CD14-positive monocyte (primary cell): ENCODE measurements around the gene POLD2. TPM values are rescaled to one million over a fixed set of nuclear protein-coding genes. Genes with fewer than 3 reads are reported as not detected.

Experiments
- DNase-seq, 3 donors: peaks; one replicate each; pipeline ENCODE4 v3.0.0-alpha.2; 2011 to 2022
- H2AFZ ChIP-seq: 2 replicates; pipeline ENCODE4 v1.6.0; 2012; ENCODE audit warnings: mild to moderate bottlenecking, low read depth, low read length, inconsistent platforms; ENCODE audit not compliant: insufficient read depth, poor library complexity, severe bottlenecking
- H3K27ac ChIP-seq, 2 donors: 1 replicate in 1 of 2; 2 replicates in 1 of 2; pipeline ENCODE4 v1.5.1; 2012 to 2013; ENCODE audit warnings: low read length in 2 of 2, control low read depth in 1 of 2, inconsistent platforms in 1 of 2, low read depth in 1 of 2, mild to moderate bottlenecking in 1 of 2
- H3K27me3 ChIP-seq, 2 donors: one replicate each; pipeline versions ENCODE4 v1.6.0 to v1.6.1; 2011 to 2013; ENCODE audit warnings: low read length in 2 of 2; ENCODE audit not compliant: control insufficient read depth in 2 of 2, insufficient read depth in 2 of 2
- H3K36me3 ChIP-seq, 2 donors: replicated peaks in 1 of 2; 1 replicate in 1 of 2; 2 replicates in 1 of 2; pipeline versions ENCODE4 v1.5.1 to v1.6.1; 2012 to 2013; ENCODE audit warnings: low read length in 2 of 2, control low read depth in 1 of 2, inconsistent platforms in 1 of 2, mild to moderate bottlenecking in 1 of 2; ENCODE audit not compliant: insufficient read depth in 2 of 2, control insufficient read depth in 1 of 2
- H3K4me1 ChIP-seq, 2 donors: 1 replicate in 1 of 2; 2 replicates in 1 of 2; pipeline versions ENCODE4 v1.5.1 to v1.6.1; 2012 to 2013; ENCODE audit warnings: low read length in 2 of 2, control low read depth in 1 of 2, inconsistent platforms in 1 of 2, mild to moderate bottlenecking in 1 of 2, moderate library complexity in 1 of 2; ENCODE audit not compliant: insufficient read depth in 2 of 2, control insufficient read depth in 1 of 2
- H3K4me2 ChIP-seq: replicated peaks from 2 replicates; pipeline ENCODE3; 2012; ENCODE audit warnings: low read length, moderate library complexity, mild to moderate bottlenecking; ENCODE audit not compliant: poor library complexity, severe bottlenecking; ENCODE audit errors: extremely low read depth
- H3K4me3 ChIP-seq, 3 experiments: fragments of 200-600 bp in 1 of 3; sonication (generic) in 1 of 3; replicated peaks in 1 of 3; 1 replicate in 2 of 3; 2 replicates in 1 of 3; pipeline ENCODE4 v1.5.1; 2011 to 2013; ENCODE audit warnings: low read length in 3 of 3, mild to moderate bottlenecking in 3 of 3, control low read depth in 2 of 3, low read depth in 2 of 3, inconsistent platforms in 1 of 3, moderate library complexity in 1 of 3
- H3K79me2 ChIP-seq: 2 replicates; pipeline ENCODE4 v1.6.0; 2012; ENCODE audit warnings: mild to moderate bottlenecking, control low read depth, inconsistent platforms, low read length, moderate library complexity; ENCODE audit not compliant: insufficient read depth
- H3K9ac ChIP-seq: 2 replicates; pipeline ENCODE4 v1.6.0; 2017; ENCODE audit warnings: low read length, mild to moderate bottlenecking; ENCODE audit not compliant: insufficient read depth, poor library complexity, severe bottlenecking
- H3K9me3 ChIP-seq, 2 donors: replicated peaks in 1 of 2; 1 replicate in 1 of 2; 2 replicates in 1 of 2; pipeline versions ENCODE4 v1.5.1 to v1.6.1; 2012 to 2013; ENCODE audit warnings: low read length in 2 of 2, control low read depth in 1 of 2; ENCODE audit not compliant: control insufficient read depth in 1 of 2, insufficient read depth in 1 of 2
- H4K20me1 ChIP-seq: 2 replicates; pipeline ENCODE4 v1.6.0; 2012; ENCODE audit warnings: mild to moderate bottlenecking, low read length, control low read depth, moderate library complexity; ENCODE audit not compliant: insufficient read depth
- H3K27ac Mint-ChIP-seq, 7 donors: one replicate each; pipeline ENCODE4 v1.8.0; 2020; ENCODE audit warnings: mild to moderate bottlenecking in 7 of 7, mixed read lengths in 7 of 7, moderate library complexity in 6 of 7, inconsistent platforms in 2 of 7
- H3K27me3 Mint-ChIP-seq, 3 donors: one replicate each; pipeline ENCODE4 v1.8.0; 2021 to 2022; ENCODE audit warnings: low read depth in 3 of 3, mild to moderate bottlenecking in 3 of 3, mixed read lengths in 3 of 3, moderate library complexity in 3 of 3, inconsistent platforms in 1 of 3
- H3K36me3 Mint-ChIP-seq, 2 donors: one replicate each; pipeline ENCODE4 v1.8.0; 2020; ENCODE audit warnings: mixed read lengths in 2 of 2, inconsistent platforms in 1 of 2, mild to moderate bottlenecking in 1 of 2
- H3K4me1 Mint-ChIP-seq: one replicate; pipeline ENCODE4 v1.8.0; 2020; ENCODE audit warnings: mild to moderate bottlenecking, mixed read lengths
- H3K4me3 Mint-ChIP-seq, 2 donors: one replicate each; pipeline ENCODE4 v1.8.0; 2020; ENCODE audit warnings: mild to moderate bottlenecking in 2 of 2, mixed read lengths in 2 of 2, moderate library complexity in 1 of 2
- H3K9me3 Mint-ChIP-seq, 7 donors: one replicate each; pipeline ENCODE4 v1.8.0; 2020 to 2022; ENCODE audit warnings: mixed read lengths in 7 of 7, mild to moderate bottlenecking in 6 of 7, moderate library complexity in 6 of 7, inconsistent platforms in 2 of 7
- CTCF ChIP-seq: fragments of 200-600 bp; IDR thresholded peaks from one replicate; pipeline ENCODE4 v1.8.0; 2022; ENCODE audit warnings: antibody characterized with exemption, mild to moderate bottlenecking
- WGBS: methylation state at CpG from one replicate; pipeline ENCODE4 v1.1.5; 2013; ENCODE audit warnings: missing lambda C conversion rate; ENCODE audit not compliant: insufficient coverage; 5-methylcytosine and 5-hydroxymethylcytosine counted together
- intact Hi-C, 2 donors: fragments of 100-400 bp; cut with micrococcal nuclease; formaldehyde crosslinking; loops; one replicate each; pipeline versions ENCODE4 v1.15.0 to v1.15.1; 2023
- polyA plus RNA-seq, 3 donors: library from polyadenylated mRNA; depleted of rRNA in 1 of 3; unstranded in 2 of 3; stranded (reverse) in 1 of 3; fragments of 300-500 nt in 2 of 3; fragments of >200 nt in 1 of 3; fragmentation: Illumina TruSeq in 2 of 3; gene quantifications; 1 replicate in 2 of 3; 2 replicates in 1 of 3; pipeline ENCODE4 v1.2.3, GENCODE V29; 2012 to 2021

The POLD2 gene
- polyA plus RNA-seq, 3 donors: 24.1 to 27.1 (median 25.7) TPM

DNA sequence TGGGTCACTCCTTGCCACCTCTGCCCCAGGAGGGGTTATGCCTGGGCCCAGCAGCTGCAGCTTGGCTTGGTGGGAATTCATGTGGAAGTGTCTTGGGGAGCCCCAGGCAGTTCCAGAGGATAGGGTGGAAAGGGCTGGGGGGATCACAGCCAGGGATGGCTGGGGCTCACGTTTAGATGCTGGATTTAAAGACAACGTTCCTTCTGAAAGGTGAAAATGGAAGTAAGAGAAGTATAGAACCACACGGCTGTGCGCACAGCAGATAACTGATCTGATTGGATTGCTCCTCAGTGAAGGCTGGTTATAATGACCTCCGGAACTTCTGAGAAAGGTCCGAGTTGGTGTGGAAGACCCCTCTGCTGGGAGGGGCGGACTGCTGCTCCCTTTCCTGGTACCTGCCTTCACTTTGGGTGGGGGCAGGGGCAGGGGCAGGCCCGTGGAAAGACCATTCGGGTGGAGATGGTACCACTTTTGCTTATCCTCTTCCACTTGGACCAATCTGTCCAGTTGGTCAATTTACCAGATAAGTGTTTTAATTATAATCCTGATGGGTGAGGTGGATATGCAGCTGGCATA is 25.7 kb upstream of the POLD2 start:
- Mint-ChIP-seq H3K4me1 (peaks cover 14% of the 10 kb centered on the region), H3K4me3 (no peak overlapping the region), H3K27me3 (peaks cover 19 to 36% (median 35%) of the 10 kb centered on the region in 3 donors), H3K36me3 (no peaks in the 10 kb centered on the region), H3K27ac (no peak overlapping the region), H3K9me3 (peaks cover 0 to 9% (median 0%) of the 10 kb centered on the region in 7 donors)
- H3K36me3 ChIP-seq: no peaks in the 10 kb centered on the region
- H3K4me3 ChIP-seq: no peak overlapping the region
- H3K4me2 ChIP-seq: no peak overlapping the region
- H3K79me2 ChIP-seq: no peaks in the 10 kb centered on the region
- DNase-seq: no peak
- peaks cover 11 to 14% of the 10 kb centered on the region in 2 donors for H3K4me1 ChIP-seq
- H2AFZ ChIP-seq: no peak overlapping the region
- H3K27ac ChIP-seq: no peak overlapping the region
- H4K20me1 ChIP-seq: no peaks in the 10 kb centered on the region
- no peak for TF ChIP-seq CTCF
- H3K9ac ChIP-seq: no peak overlapping the region
- H3K9me3 ChIP-seq: peaks cover 0 to 3% of the 10 kb centered on the region in 2 donors
- intact Hi-C loops: no loop called here
- WGBS: 94% methylated on average over 7 of the region's 9 CpGs
- H3K27me3 ChIP-seq: peaks cover 0 to 33% of the 10 kb centered on the region in 2 donors

GRCh38 chr7:44148166-44148565 is 24.8 kb upstream of the POLD2 start:
- Histone ChIP-seq H3K4me2 (no peak overlapping the region), H3K4me3 (no peak overlapping the region), H3K4me1 (peaks cover 11 to 14% of the 10 kb centered on the region in 2 donors), H3K79me2 (no peaks in the 10 kb centered on the region), H3K27ac (no peak overlapping the region), H3K9me3 (peaks cover 0 to 3% of the 10 kb centered on the region in 2 donors), H4K20me1 (no peaks in the 10 kb centered on the region), H3K36me3 (no peaks in the 10 kb centered on the region), H2AFZ (no peak overlapping the region), H3K9ac (no peak overlapping the region), H3K27me3 (peaks cover 0 to 37% of the 10 kb centered on the region in 2 donors)
- 100% methylated on average over 1 of the region's 2 CpGs for whole genome bisulfite sequencing
- Mint-ChIP-seq H3K4me1 (peaks cover 14% of the 10 kb centered on the region), H3K9me3 (peaks cover 0 to 9% (median 0%) of the 10 kb centered on the region in 7 donors), H3K27ac (no peak overlapping the region), H3K4me3 (no peak overlapping the region), H3K36me3 (no peaks in the 10 kb centered on the region), H3K27me3 (peaks cover 23 to 40% (median 37%) of the 10 kb centered on the region in 3 donors)
- no peak for DNase-seq
- TF ChIP-seq CTCF: no peak
- intact Hi-C loops: no loop called here
